HG02798 (cell line): ENCODE data around the gene ANAPC2.
A peak's percentile ranks its signal among the peaks of the same experiment; 100 is the strongest.

ENCODE experiments used
- ATAC-seq: cut with Tn5 transposase; IDR thresholded peaks from one replicate; pipeline ENCODE4 v1.9.1; 2021; ENCODE audit warnings: mild to moderate bottlenecking; ENCODE audit not compliant: unreplicated experiment, poor library complexity

Gene ANAPC2

DNA sequence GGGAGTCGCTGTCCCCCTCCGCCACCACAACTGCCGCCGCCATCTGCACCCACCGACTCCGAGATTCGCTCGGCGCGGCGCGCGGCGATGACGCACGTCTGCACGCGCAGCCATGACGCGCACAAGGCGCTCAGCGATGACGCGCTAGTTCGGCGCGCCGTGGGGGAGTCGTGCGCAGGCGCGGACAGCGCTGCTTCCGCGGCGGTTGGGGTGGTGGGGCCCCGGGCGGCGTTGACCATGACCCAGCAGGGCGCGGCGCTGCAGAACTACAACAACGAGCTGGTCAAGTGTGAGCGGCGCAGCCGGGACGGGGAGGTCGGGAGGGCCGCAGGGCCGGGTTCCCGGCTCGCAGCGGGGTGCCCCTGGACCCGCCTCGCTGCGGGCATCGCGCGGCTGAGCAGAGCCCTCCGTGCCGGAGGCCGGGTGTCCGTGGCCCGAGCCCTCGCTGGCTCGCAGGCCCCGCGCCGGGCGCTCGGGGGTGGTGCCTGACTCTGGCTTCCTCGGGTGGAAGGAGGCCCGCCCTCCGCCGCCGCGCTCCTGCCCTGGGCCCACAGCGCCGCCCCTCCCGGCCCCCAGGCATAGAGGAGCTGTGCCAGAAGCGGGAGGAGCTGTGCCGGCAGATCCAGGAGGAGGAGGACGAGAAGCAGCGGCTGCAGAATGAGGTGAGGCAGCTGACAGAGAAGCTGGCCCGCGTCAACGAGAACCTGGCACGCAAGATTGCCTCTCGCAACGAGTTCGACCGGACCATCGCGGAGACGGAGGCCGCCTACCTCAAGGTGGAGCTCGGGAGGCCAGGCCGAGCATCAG lies at the start of gene ANAPC2, which contains the start of gene SSNA1:
Gene ANAPC2, minus strand, starts transcription at position 71 of the 807 bp plus-strand sequence. Its CDS starts 28 bp downstream, at position 43.
Gene SSNA1, plus strand, starts transcription at position 187 of the 807 bp plus-strand sequence. Its CDS starts 51 bp downstream, at position 238.
- ATAC-seq, result peak; percentile 89

GRCh38 chr9:137236936-137237421 lies 48.6 kb upstream of the ANAPC2 start:
- ATAC-seq, result no peak

GRCh38 chr9:137236238-137236935 lies 48.0 kb upstream of the ANAPC2 start:
- ATAC-seq, result peak; percentile 20

DNA sequence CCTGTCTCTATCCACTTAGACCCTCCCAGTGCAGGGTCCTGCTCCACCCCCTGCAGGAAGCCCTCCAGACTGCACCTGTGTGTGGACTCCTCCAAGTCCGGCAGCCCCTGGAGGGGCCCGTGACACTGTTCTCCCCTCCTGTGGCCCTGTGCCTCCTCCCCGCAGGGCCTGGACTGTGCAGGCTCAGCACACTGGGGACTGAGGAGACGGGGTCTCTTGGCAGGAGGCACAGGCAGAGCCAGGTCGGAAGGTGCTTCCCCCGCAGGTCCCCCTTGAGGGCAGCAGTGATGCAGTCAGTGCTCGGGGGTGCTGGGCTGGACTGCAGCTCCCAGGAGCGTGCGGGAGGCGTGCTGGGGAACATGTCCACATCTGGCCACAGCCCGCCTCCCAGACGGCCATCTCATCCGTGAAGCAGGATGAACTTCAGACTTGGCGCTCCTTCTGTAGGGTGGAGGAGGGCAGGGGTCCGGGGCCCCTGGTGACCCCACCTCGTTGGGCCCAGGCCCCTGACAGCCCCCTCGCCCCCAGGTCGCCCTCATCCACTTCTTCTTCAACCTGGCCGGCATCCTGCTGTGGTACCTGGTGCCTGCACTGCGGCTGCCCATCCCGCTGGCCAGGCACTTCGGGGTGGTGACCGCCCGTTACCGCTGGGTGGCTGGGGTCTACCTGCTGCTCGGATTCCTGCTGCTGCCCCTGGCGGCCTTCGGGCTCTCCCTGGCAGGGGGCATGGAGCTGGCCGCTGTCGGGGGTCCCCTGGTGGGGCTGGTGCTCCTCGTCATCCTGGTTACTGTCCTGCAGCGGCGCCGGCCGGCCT lies 47.3 kb upstream of the ANAPC2 start:
- no peak for ATAC-seq

DNA sequence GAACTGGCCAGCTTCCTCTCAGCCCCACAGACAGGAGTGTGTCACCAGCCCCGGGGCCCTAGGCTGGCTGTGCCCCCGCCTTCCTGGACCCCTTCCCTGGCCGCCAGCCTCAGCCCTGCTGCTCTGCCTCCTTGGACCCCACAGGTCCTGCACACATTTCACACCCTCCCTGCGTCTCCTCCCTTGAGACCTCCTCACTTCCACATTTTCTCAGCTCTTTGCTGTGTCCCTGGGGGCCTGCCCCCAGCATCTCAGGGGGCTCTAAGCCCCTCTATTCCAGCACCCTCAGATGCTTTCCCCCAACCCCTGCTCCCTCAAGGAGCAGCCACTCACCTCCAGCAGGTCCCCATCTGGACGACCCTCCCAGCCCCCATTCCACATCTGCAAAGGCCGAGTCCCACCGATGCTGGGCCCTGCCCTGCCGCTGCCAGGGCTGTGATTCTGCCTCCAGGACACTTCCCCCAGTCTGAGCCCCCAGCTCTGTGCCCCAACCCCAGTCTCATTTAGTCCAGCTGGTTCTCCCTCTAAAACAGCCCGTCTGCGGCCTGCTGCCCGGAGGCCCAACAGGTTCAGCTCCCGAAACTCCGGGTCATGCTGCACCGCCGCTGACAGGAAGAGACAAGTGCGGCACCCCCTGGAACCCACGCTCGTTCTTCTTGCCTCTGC lies 46.5 kb upstream of the ANAPC2 start:
- no peak for ATAC-seq

GRCh38 chr9:137234055-137234697 lies 45.8 kb upstream of the ANAPC2 start:
- no peak for ATAC-seq

- no peak for ATAC-seq
Measured at GRCh38 chr9:137233143-137233980, 45.0 kb upstream of the ANAPC2 start.

GRCh38 chr9:137232510-137232909 lies 44.1 kb upstream of the ANAPC2 start:
- ATAC-seq, result no peak

- ATAC-seq, result no peak
Measured at GRCh38 chr9:137232101-137232500, 43.7 kb upstream of the ANAPC2 start.

DNA sequence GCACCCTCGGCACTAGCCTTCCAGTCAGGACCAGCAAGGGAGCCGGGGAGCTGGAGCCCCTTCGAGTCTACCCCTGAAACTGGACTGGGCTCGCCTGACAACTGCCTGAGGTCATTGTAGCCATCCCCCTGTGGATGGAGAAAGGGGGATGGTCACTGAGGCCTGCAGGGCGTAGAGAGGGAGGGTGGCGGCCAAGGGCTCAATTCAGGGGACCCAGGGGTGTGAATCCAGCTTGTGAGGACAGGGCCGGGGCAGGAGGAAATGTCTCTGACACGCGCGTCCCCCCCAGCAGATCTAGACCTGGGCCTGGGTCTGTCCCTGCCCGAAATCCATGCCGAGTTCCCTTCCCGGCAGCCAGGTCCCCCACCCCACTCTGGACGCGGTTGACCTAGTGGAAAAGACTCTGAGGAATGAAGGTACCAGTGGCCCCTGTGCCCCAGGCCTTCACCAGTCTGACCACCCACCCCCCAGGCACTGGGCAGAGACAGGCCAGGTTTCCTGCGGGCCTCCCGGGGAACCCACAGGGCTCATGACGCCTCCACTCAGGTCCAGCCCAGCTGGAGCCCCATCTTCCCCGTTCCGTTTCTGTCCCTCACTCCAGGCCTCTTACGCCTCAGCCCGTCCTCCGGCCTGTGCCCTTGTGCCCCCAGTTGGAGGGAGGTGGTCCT lies 43.1 kb upstream of the ANAPC2 start:
- no peak for ATAC-seq

DNA sequence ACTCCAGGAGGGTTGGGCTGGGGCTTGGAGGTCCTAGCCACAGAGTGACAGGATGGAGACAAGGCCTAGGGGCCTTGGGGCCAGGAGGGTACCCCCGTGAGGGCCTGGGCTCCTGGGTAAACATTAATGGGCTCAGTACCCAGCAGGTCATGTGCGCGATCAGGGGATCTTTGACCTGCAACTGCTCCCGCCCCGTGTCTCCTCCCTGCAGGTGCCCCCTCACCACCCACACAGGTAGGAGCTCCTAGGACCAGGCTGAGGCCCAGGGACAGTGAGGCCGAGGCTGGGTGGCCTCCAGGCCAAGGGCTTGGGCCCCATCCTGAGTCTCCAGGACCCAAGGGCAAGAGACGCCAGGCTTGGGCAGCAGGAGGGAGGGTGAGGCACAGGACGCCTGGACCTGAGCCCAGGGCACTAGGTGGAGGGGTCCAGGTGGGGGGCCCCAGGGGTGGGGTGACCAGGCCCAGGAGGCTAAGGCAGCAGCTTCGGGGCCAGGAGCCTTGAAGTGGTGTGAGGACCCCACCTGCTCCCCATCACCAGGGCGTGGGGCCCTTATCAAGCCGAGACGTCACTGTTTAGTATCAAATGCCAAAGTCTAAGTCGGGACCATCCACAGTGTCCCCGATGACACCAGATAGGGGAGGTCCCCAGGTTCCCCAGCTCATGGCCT lies 42.5 kb upstream of the ANAPC2 start, which contains the start of gene SLC34A3:
Gene SLC34A3, plus strand, starts transcription at position 197 of the 667 bp plus-strand sequence. CDS start 802 bp downstream, outside the sequence.
- ATAC-seq, result no peak

- no peak for ATAC-seq
Measured at GRCh38 chr9:137229903-137230704, 41.7 kb upstream of the ANAPC2 start.

DNA sequence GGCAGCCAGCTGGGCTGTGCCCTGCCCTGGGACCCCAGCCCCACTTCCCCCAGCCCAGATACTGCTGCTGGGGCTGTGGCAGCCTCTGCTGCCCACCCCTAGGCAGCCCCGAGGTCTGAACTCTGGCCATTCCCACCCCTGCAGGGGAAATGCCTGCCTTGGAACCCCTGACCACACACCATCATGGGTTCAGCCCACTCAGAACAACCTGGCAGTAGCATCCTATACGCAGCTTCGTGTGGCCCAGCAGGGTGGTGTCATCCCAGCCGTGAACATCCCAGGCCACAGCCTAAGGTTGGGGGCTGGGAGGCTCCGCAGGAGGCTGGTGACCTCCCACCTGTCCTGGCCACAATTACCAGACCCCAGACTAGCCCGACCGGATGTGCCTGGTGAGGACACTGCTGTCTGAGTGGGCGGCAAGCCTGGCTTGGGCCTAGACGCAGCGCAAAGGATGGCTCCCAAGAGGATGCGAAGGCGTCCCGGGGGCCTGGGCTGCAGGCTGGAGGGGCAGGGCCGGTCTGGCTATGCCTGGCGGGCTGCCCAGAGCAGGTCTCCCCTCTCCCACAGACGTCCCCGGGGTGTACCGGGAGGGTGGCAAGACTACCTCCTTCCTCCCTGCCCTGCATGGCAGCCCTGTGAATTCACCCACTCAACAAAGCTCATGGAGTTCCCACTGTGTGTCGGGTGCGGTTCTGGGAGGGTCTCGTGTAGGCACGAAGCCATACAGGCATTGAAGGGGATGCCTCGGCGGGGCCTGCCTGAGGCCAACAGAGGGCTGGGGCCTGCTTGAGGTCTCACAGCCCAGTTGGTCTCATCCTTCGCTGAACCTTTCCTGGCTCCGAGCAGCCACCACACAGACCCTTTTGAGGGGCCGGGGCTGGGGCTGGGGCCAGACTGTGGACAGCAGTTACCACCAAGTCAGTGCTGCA lies 40.9 kb upstream of the ANAPC2 start:
- ATAC-seq, result no peak

DNA sequence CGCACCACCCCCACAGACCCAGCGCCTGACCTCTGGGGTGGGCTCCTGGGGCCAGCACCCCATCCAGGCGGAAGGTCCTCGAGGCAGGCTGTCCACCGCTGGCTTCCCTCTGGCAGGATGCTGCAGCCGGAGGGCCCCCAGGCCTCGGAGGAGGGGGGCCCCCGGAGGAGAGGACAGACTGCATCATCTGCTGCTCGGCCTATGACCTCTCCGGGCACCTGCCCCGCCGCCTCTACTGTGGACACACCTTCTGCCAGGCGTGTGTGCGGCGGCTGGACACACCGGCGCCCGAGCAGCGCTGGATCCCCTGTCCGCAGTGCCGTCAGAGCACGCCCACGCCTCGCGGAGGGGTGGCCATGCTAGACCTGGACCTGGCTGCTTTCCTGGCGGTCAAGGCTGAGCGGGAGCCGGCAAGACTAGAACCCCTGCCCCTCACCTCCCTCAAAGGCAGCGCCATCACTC lies 40.2 kb upstream of the ANAPC2 start:
- no peak for ATAC-seq

DNA sequence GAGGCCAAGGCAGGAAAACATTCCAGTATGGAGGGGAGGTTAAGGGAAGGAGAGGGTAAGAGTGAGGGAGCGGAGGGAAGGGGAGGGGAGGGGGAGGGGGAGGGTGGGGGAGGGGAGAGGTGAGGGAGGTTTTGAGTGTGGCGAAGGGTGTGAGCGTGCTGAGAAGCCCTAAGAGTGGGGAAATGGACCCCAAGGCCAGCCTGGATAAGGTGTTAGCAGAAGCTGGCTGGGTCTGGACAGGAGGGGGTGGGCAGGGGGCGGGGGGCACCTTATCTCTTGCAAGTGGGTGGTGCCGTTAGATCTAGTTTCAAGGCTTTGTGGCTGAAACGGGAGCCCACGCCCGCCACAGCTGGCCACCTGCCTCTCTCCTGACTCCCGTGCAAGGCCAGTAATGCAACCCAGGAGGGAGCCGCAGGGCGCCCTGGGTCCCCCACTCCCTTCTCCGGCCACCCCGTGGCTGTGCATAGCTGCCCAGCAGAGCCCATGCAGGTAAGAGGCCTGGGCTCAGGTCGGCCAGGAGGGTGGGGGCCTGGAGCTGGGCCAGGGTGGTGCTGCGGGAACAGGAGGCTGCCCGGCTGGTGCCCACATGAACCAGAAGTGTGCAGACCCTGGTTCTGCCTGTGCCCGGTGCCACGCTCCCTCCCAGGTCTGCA lies 39.6 kb upstream of the ANAPC2 start:
- ATAC-seq, result no peak
